Activated T-cell treated with anti-CD3 and anti-CD28 coated beads for 48 hours (primary cell): Measurements from ENCODE around the gene ADGRF5.
"Not testable (repeated sequence)": the region's sequence is repeated elsewhere in the genome, so short reads cannot be mapped to it uniquely, and the experiment has no call there.

Experiments used
- DNase-seq: peaks from one replicate; pipeline ENCODE4 v3.0.0-alpha.2; 2020; ENCODE audit warnings: low read depth

The ADGRF5 gene

GRCh38 chr6:46888578-46888977, 33.2 kb downstream of the ADGRF5 start:
- no peak for DNase-seq

- no peak for DNase-seq
Measured at GRCh38 chr6:46888031-46888430, 33.7 kb downstream of the ADGRF5 start.

GRCh38 chr6:46882645-46883044, 39.1 kb downstream of the ADGRF5 start:
- no peak for DNase-seq

GRCh38 chr6:46879003-46879402, 42.7 kb downstream of the ADGRF5 start:
- no peak for DNase-seq

GRCh38 chr6:46876126-46876525, 45.6 kb downstream of the ADGRF5 start:
- DNase-seq, result no peak

- no peak for DNase-seq
Measured at GRCh38 chr6:46867411-46867810, 54.3 kb downstream of the ADGRF5 start.

- no peak for DNase-seq
Measured at GRCh38 chr6:46865221-46865620, 56.5 kb downstream of the ADGRF5 start.

GRCh38 chr6:46863791-46864190, 57.9 kb downstream of the ADGRF5 start:
- no peak for DNase-seq

GRCh38 chr6:46862381-46862780, 59.4 kb downstream of the ADGRF5 start:
- DNase-seq, result no peak

GRCh38 chr6:46855966-46856365, 65.8 kb downstream of the ADGRF5 start:
- DNase-seq, result peak; percentile 6

GRCh38 chr6:46851576-46851975, 70.2 kb downstream of the ADGRF5 start:
- not testable (repeated sequence) for DNase-seq

GRCh38 chr6:46850792-46851191, 70.9 kb downstream of the ADGRF5 start:
- DNase-seq, result no peak

- DNase-seq, result no peak
Measured at GRCh38 chr6:46849361-46849690, 72.4 kb downstream of the ADGRF5 start.

- DNase-seq, result peak; percentile 66
Measured at GRCh38 chr6:46848684-46849360, 72.9 kb downstream of the ADGRF5 start.

GRCh38 chr6:46845126-46845525, 76.6 kb downstream of the ADGRF5 start:
- DNase-seq, result no peak

- not testable (repeated sequence) for DNase-seq
Measured at GRCh38 chr6:46842252-46842846, 79.4 kb downstream of the ADGRF5 start.

GRCh38 chr6:46838033-46838432, 83.7 kb downstream of the ADGRF5 start:
- DNase-seq, result no peak

- DNase-seq, result not testable (repeated sequence)
Measured at GRCh38 chr6:46834991-46835390, 86.7 kb downstream of the ADGRF5 start.

GRCh38 chr6:46834257-46834916, 87.4 kb downstream of the ADGRF5 start:
- not testable (repeated sequence) for DNase-seq

GRCh38 chr6:46832816-46833215, 88.9 kb downstream of the ADGRF5 start:
- DNase-seq, result no peak

GRCh38 chr6:46828939-46829338, 92.8 kb downstream of the ADGRF5 start:
- DNase-seq, result no peak

GRCh38 chr6:46821458-46821881, 100.3 kb downstream of the ADGRF5 start:
- DNase-seq, result no peak

GRCh38 chr6:46819561-46819960, 102.2 kb downstream of the ADGRF5 start:
- no peak for DNase-seq

GRCh38 chr6:46816626-46817025, 105.1 kb downstream of the ADGRF5 start:
- DNase-seq, result no peak
